Common myeloid progenitor, CD34-positive (primary cell): ENCODE measurements around the gene CAMTA1.

Experiments
- CTCF ChIA-PET: fragments of 350-600 bp; sonication (Branson Sonifier 250); formaldehyde crosslinking; loops from one replicate; lab custom pipeline; 2021; ENCODE audit warnings: antibody characterized with exemption; lab: Charles Lee
- POLR2A ChIA-PET: fragments of 350-600 bp; sonication (Branson Sonifier 250); formaldehyde crosslinking; loops from one replicate; lab custom pipeline; 2021; ENCODE audit warnings: antibody characterized with exemption; lab: Charles Lee
- DNase-seq, 3 donors: peaks; one replicate each; pipeline versions ENCODE4 v3.0.0 to v3.0.0-alpha.2; 2013
- H3K27ac ChIP-seq, 2 experiments: 1 replicate in 1 of 2; 2 replicates in 1 of 2; pipeline ENCODE4 v1.7.0; 2013; ENCODE audit warnings: inconsistent platforms in 2 of 2, low read length in 2 of 2, mild to moderate bottlenecking in 2 of 2, low read depth in 1 of 2, moderate library complexity in 1 of 2; ENCODE audit not compliant: severe bottlenecking in 2 of 2, insufficient read depth in 1 of 2, poor library complexity in 1 of 2
- H3K27me3 ChIP-seq, 5 experiments: replicated peaks in 2 of 5; 1 replicate in 3 of 5; 2 replicates in 2 of 5; pipeline versions ENCODE4 v1.6.1 to v1.7.0; 2013; ENCODE audit warnings: low read length in 4 of 5, mild to moderate bottlenecking in 2 of 5, moderate library complexity in 2 of 5, inconsistent platforms in 1 of 5; ENCODE audit not compliant: insufficient read depth in 5 of 5, control insufficient read depth in 4 of 5
- H3K36me3 ChIP-seq, 4 experiments: 1 replicate in 2 of 4; 2 replicates in 2 of 4; pipeline versions ENCODE4 v1.6.1 to v1.7.0; 2013; ENCODE audit warnings: low read length in 3 of 4, control low read depth in 1 of 4, mild to moderate bottlenecking in 1 of 4; ENCODE audit not compliant: control insufficient read depth in 4 of 4, insufficient read depth in 4 of 4
- H3K4me1 ChIP-seq, 4 experiments: 1 replicate in 3 of 4; 2 replicates in 1 of 4; pipeline versions ENCODE4 v1.6.1 to v1.7.1; 2013; ENCODE audit warnings: low read length in 3 of 4, mild to moderate bottlenecking in 3 of 4, control low read depth in 1 of 4, inconsistent platforms in 1 of 4, moderate library complexity in 1 of 4; ENCODE audit not compliant: control insufficient read depth in 4 of 4, insufficient read depth in 4 of 4; ENCODE audit errors: control extremely low read depth in 1 of 4
- H3K4me3 ChIP-seq, 7 experiments: 1 replicate in 4 of 7; 2 replicates in 3 of 7; pipeline versions ENCODE4 v1.5.1 to v1.7.0; 2013; ENCODE audit warnings: mild to moderate bottlenecking in 7 of 7, low read length in 6 of 7, moderate library complexity in 6 of 7, inconsistent platforms in 2 of 7, low read depth in 2 of 7, control low read depth in 1 of 7; ENCODE audit not compliant: insufficient read depth in 4 of 7, control insufficient read depth in 1 of 7; ENCODE audit errors: extremely low read depth in 1 of 7
- H3K9me3 ChIP-seq, 5 experiments: 1 replicate in 4 of 5; 2 replicates in 1 of 5; pipeline versions ENCODE4 v1.6.1 to v1.7.1; 2013; ENCODE audit warnings: low read length in 4 of 5, mild to moderate bottlenecking in 2 of 5, inconsistent platforms in 1 of 5, low read depth in 1 of 5, moderate library complexity in 1 of 5; ENCODE audit not compliant: control insufficient read depth in 4 of 5, insufficient read depth in 2 of 5; ENCODE audit errors: control extremely low read depth in 1 of 5
- WGBS: methylation state at CpG from one replicate; pipeline ENCODE4 v1.1.5; 2013; ENCODE audit not compliant: insufficient coverage; 5-methylcytosine and 5-hydroxymethylcytosine counted together

The CAMTA1 gene

DNA sequence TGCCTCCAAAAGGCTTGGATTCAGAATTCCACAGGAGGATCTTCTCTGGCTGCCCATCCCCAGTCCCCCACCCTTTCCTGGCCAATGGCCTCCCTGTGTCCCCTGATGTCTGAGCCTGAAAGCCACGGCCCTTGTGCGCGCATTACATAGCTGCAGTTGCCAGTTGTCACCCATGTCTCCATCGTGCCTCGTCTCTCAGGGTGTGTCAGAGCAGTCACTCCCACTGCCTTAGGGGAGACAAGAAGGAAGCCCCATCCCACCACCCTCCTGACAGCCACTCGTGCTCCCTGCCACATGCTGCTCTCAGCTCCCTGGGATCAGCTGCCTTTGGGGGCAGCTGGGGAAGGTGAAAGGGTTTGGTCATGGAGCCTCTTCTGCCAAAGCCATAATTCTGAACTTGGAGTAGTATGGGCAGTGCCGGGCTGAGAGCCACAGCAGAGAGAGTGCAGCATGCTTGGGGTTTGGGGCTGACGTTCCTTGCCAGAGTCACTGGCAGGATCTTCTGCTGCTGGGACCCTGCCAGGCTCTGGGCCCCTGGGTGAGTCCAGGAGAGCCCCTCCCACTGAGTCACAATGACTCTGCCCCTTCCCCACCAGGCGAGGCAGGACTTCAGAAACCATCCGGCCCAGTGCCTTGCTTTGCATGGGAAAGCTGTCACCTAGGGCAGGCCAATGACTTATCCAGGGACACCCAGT lies 700.0 kb downstream of the CAMTA1 start:
- Histone ChIP-seq H3K27ac (no peak overlapping the region), H3K4me3 (no peak overlapping the region), H3K9me3 (no peaks in the 10 kb centered on the region), H3K36me3 (no peaks in the 10 kb centered on the region), H3K4me1 (no peaks in the 10 kb centered on the region), H3K27me3 (peaks cover 0 to 4% (median 0%) of the 10 kb centered on the region in 5 experiments)
- POLR2A ChIA-PET, result no interaction called here
- no peak for DNase-seq
- CTCF ChIA-PET, result interaction anchor here (0.6 kb wide), 1 partner anchor 9 kb away, joined by 3 read pairs; no protein-coding TSS in a partner anchor
- 100% methylated on average over 5 of the region's 10 CpGs for WGBS

DNA sequence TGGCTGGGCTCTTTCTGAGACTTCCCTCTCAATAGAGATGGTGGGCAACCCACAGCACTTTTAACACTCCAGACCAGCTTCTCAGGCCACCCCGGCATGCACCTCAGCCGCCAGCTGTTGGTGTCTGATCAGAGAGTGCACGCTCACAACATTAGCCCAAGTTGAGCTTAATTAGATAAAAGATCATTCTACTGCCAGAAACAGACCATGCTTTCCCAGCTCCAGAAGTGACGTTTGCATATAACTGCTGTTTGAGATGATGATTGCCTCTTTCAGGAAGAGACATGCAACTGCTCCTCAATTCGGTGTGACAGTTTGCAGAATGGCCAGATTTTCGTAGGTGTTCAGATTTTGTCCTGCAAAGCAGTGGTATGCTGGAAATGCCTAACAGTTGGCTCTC lies 700.6 kb downstream of the CAMTA1 start:
- Histone ChIP-seq H3K4me1 (no peaks in the 10 kb centered on the region), H3K4me3 (no peak overlapping the region), H3K36me3 (no peaks in the 10 kb centered on the region), H3K9me3 (no peaks in the 10 kb centered on the region), H3K27ac (no peak overlapping the region), H3K27me3 (peaks cover 0 to 4% (median 0%) of the 10 kb centered on the region in 5 experiments)
- DNase-seq, result no peak
- ChIA-PET POLR2A (no interaction called here), CTCF (interaction anchor here (0.6 kb wide), 1 partner anchor 39 kb away, joined by 3 read pairs; no protein-coding TSS in a partner anchor)
- 97% methylated on average over 6 of the region's 6 CpGs for WGBS

DNA sequence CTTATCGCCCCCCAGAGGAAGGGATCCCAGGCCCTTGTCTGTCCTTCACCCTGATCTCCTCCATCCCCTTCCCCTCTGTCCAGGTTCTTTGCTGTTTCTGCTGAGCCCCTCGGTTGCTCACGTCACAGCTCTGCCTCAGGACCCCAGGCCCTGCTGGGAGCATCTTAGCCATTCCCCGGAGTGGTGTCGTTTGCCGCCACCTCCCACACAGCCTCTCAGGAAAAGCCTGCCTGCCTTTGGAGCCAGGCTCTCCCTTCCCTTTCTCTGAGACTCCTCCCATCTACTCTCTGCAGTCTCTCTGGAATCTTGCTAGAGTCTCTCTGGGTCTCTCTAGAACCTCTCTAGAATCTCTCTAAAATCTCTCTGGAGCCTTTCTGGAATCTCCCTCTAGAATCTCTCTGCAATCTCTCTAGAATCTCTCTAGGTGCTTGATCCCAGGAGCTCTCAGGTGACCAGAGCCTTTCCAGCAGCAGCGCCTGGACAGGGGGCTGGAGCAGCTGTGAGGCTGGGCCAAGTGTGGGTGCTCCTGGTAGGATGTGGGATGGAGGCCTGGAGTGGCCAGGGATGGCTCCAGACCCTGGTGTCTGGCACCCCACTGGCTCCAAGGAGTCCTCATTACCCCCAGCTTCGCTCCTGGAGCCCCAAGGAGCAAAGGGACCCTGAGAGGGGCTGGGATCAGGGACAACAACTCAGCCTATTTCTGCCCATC lies 702.7 kb downstream of the CAMTA1 start:
- Histone ChIP-seq H3K4me1 (no peaks in the 10 kb centered on the region), H3K4me3 (no peak overlapping the region), H3K9me3 (no peaks in the 10 kb centered on the region), H3K27ac (no peak overlapping the region), H3K36me3 (no peaks in the 10 kb centered on the region), H3K27me3 (no peaks in the 10 kb centered on the region)
- no peak for DNase-seq
- WGBS, result 91% methylated on average over 7 of the region's 8 CpGs
- POLR2A ChIA-PET, result no interaction called here
- CTCF ChIA-PET, result no interaction called here

DNA sequence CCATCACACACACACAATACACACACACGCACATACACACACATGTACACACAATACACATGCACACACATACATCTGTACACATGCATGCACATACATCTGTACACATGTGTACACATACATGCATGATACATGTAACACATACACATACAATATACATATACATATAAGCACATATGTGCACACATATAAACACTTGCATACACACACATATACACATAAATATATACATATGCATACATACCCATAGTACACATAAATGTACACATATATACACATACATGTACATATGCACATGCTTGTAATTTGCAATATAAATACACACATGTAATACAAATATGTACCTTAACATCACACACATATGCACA lies 703.2 kb downstream of the CAMTA1 start:
- no peaks in the 10 kb centered on the region for H3K4me1 ChIP-seq
- ChIA-PET POLR2A (no interaction called here), CTCF (no interaction called here)
- no peak overlapping the region for H3K4me3 ChIP-seq
- no peak overlapping the region for H3K27ac ChIP-seq
- WGBS, result no CpG with 5 or more reads among the region's 1 CpG
- DNase-seq, result no peak
- H3K36me3 ChIP-seq, result no peaks in the 10 kb centered on the region
- no peaks in the 10 kb centered on the region for H3K27me3 ChIP-seq
- no peaks in the 10 kb centered on the region for H3K9me3 ChIP-seq

DNA sequence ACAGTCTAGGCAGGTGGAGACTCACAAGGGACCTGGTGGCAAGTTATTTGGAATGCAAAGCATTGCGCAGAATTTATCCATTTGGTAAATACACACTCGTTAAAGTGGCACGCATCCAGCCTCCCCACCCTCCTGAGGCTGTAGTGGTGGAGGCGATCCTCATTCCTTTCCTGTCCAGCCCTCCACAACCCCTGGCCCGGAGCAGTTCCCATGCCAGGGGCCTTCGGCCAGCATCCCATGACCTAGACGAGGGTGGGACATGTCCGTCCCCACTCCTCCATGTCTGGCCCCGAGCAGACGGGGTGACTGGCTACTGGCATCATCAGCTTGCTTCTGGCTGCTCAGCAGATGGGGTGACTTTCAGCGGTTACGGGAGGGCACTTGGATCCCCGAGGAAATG lies 704.3 kb downstream of the CAMTA1 start:
- ChIA-PET POLR2A (no interaction called here), CTCF (interaction anchor here (0.6 kb wide), 1 partner anchor 96 kb away, joined by 4 read pairs; no protein-coding TSS in a partner anchor)
- 95% methylated on average over 13 of the region's 13 CpGs for WGBS
- no peaks in the 10 kb centered on the region for H3K4me1 ChIP-seq
- H3K36me3 ChIP-seq, result no peaks in the 10 kb centered on the region
- no peak overlapping the region for H3K27ac ChIP-seq
- DNase-seq, result no peak
- no peaks in the 10 kb centered on the region for H3K27me3 ChIP-seq
- no peak overlapping the region for H3K4me3 ChIP-seq
- no peaks in the 10 kb centered on the region for H3K9me3 ChIP-seq

DNA sequence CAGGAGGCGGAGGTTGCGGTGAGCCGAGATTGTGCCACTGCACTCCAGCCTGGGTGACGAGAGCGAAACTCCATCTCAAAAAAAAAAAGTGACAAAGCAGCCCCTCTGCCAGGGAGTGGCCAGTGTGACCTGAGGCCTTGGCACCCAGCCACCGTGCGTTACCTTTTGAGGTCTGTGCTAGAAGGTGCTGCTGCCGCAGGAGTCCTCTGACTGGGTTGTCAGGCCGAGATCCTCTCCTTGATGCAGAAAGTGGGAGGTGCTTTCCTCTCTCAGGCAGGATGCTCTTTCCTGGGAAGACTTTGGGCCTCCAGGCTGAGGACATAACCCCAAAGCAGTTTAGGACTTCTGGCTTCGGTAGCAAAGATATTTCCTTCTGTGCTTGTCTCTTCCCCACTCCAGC lies 705.3 kb downstream of the CAMTA1 start:
- CTCF ChIA-PET, result no interaction called here
- POLR2A ChIA-PET, result no interaction called here
- no peak for DNase-seq
- no peaks in the 10 kb centered on the region for H3K36me3 ChIP-seq
- no peaks in the 10 kb centered on the region for H3K9me3 ChIP-seq
- 98% methylated on average over 10 of the region's 10 CpGs for WGBS
- peaks cover 0 to 1% (median 0%) of the 10 kb centered on the region in 5 experiments for H3K27me3 ChIP-seq
- H3K4me3 ChIP-seq, result no peak overlapping the region
- H3K4me1 ChIP-seq, result no peaks in the 10 kb centered on the region
- H3K27ac ChIP-seq, result no peak overlapping the region

DNA sequence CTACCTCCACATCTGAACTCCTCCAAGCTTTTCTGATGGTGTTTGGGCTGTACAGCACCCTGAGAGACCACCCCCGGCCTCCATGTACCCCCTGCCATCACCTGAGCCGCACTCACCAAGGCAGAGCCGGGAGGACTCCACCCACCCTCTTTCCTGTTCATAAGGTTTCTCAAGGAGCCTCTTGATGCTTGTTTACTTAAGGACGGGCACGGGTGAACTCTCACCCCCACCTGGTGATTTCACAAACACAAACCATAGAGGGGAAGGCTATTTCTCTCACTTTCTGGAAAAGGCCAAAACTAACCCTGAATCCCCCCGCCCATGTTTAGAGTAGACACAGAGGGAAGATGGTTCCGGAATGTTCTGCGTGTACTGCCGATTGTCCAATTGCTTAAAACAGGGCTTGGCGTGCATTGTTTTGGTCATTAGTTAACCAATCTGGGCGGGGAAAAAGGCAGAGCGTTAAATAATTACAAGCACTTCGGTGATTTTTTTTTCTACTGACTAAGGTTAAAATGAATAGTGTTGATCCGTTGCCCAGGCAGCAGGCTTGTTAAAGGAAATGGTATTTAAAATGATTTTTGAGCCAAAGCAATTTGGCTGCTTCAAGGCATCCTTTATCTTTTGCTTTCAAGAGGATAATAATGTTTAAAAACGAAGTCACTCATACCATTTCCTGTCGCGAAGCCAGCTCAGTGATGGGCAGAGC lies 706.0 kb downstream of the CAMTA1 start:
- ChIA-PET POLR2A (no interaction called here), CTCF (no interaction called here)
- peaks cover 0 to 1% (median 0%) of the 10 kb centered on the region in 5 experiments for H3K27me3 ChIP-seq

More for the DNA sequence above, 706.0 kb downstream of the CAMTA1 start:
- WGBS, result 88% methylated on average over 16 of the region's 17 CpGs
- H3K27ac ChIP-seq, result no peak overlapping the region
- no peak overlapping the region for H3K4me3 ChIP-seq
- H3K4me1 ChIP-seq, result no peaks in the 10 kb centered on the region
- H3K9me3 ChIP-seq, result no peaks in the 10 kb centered on the region
- DNase-seq, result no peak
- no peaks in the 10 kb centered on the region for H3K36me3 ChIP-seq
